Measurements from ENCODE around the gene HOMER2.

The HOMER2 gene

GRCh38 chr15:82918607-82919230 lies 33.8 kb downstream of the HOMER2 start:
- no peak for TF ChIP-seq ZFX (IDR thresholded peaks at IDR 0.05; ENCODE audit: borderline replicate concordance)
- TF ChIP-seq CTCF (IDR thresholded peaks at IDR 0.05): no peak
- peak overlapping the region; percentile 98 for H3K27ac ChIP-seq

- TF ChIP-seq ZFX (IDR thresholded peaks at IDR 0.05; ENCODE audit: borderline replicate concordance) (no peak), CTCF (IDR thresholded peaks at IDR 0.05) (no peak)
- peak overlapping the region; percentile 98 for H3K27ac ChIP-seq
Measured at GRCh38 chr15:82918162-82918561, 34.4 kb downstream of the HOMER2 start.

GRCh38 chr15:82917249-82917648 lies 35.3 kb downstream of the HOMER2 start:
- H3K27ac ChIP-seq: peak overlapping the region; percentile 98
- no peak for TF ChIP-seq ZFX (IDR thresholded peaks at IDR 0.05; ENCODE audit: borderline replicate concordance)
- TF ChIP-seq CTCF (IDR thresholded peaks at IDR 0.05): no peak

- no peak for TF ChIP-seq ZFX (IDR thresholded peaks at IDR 0.05; ENCODE audit: borderline replicate concordance)
- no peak for TF ChIP-seq CTCF (IDR thresholded peaks at IDR 0.05)
- H3K27ac ChIP-seq: peak overlapping the region; percentile 98
Measured at GRCh38 chr15:82916161-82916952, 36.2 kb downstream of the HOMER2 start.

GRCh38 chr15:82914396-82914795 lies 38.1 kb downstream of the HOMER2 start:
- H3K27ac ChIP-seq: no peak overlapping the region
- no peak for TF ChIP-seq ZFX (IDR thresholded peaks at IDR 0.05; ENCODE audit: borderline replicate concordance)
- TF ChIP-seq CTCF (IDR thresholded peaks at IDR 0.05): no peak

GRCh38 chr15:82911458-82911857 lies 41.1 kb downstream of the HOMER2 start:
- H3K27ac ChIP-seq: no peak overlapping the region
- TF ChIP-seq CTCF (IDR thresholded peaks at IDR 0.05): no peak
- TF ChIP-seq ZFX (IDR thresholded peaks at IDR 0.05; ENCODE audit: borderline replicate concordance): no peak

GRCh38 chr15:82910721-82911120 lies 41.8 kb downstream of the HOMER2 start:
- H3K27ac ChIP-seq: no peak overlapping the region
- TF ChIP-seq ZFX (IDR thresholded peaks at IDR 0.05; ENCODE audit: borderline replicate concordance) (no peak), CTCF (IDR thresholded peaks at IDR 0.05) (no peak)
